HuH-7.5 (cell line): Measurements from ENCODE around the gene COG5.

ENCODE experiments used
- DNase-seq: peaks from one replicate; pipeline ENCODE4 v3.0.0; 2011; ENCODE audit warnings: low spot score

Gene COG5

GRCh38 chr7:107505997-107506673, 57.6 kb downstream of the COG5 start:
- no peak for DNase-seq

DNA sequence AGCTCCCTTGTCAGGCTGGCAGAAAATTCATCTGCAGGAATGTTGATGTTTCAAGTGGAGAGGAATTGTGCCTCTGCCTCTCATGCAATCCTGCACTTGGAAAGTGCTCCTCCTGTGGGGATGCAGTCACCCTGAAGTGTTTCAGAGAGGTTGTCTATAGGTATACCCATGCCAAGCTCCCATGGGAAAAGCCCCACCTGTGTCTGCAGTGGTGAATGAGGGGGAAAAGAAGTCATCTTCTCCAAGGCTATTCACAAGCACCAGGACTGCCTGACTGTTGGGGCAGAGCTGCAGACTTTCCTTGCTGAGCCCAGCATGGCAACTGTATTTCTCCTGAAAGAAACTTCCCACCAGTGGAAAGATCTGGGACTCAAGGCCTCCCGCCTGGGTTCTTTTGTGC, 58.4 kb downstream of the COG5 start:
- DNase-seq: no peak

DNA sequence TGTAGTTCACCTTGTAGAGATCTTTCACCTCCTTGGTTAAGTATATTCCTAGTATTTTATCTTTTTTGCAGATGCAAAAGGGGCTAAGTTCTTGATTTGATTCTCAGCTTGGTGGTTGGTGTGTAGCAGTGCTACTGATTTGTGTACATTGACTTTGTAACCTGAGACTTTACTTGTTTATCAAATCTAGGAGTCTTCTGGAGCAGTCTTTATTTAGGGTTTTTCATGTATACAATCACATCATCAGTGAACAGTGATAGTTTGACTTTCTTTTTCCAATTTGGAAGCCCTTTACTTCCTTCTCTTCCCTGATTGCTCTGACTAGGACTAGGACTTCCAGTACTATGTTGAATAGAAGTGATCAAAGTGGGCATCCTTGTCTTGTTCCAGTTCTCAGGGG, 60.0 kb downstream of the COG5 start:
- no peak for DNase-seq

GRCh38 chr7:107502797-107503196, 60.9 kb downstream of the COG5 start:
- DNase-seq: no peak

DNA sequence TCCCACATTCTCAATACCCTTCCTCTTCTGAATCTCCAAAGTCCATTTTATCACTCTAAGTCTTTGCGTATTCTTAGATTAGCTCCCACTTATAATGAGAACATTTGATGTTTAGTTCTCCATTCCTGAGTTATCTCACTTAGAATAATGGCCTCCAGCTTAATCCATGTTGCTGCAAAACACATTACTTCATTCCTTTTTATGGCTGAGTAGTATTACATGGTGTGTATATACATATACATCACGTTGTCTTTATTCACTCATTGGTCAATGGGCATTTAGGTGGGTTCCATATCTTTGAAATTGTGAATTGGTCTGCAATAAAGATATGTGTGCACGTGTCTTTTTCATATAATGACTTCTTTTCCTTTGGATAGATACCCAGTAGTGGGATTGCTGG, 61.6 kb downstream of the COG5 start:
- DNase-seq: no peak

DNA sequence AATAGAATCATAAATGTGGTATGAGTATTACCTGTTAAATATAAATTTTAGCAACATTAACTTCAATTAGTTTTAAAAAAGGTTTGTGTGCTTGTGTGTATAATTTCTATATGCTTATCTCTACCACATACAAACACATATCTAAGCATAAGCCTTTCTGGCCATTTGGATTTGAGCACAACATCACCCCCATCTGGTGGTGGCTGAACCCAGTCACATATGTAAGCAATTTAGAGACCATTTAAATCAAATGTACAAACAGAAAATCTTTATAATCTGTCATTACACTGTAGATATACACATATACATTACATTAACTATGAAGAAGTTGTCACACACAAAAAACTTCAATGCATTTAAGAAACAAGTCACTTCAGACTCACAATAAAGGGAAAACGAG, 62.1 kb downstream of the COG5 start:
- no peak for DNase-seq

DNA sequence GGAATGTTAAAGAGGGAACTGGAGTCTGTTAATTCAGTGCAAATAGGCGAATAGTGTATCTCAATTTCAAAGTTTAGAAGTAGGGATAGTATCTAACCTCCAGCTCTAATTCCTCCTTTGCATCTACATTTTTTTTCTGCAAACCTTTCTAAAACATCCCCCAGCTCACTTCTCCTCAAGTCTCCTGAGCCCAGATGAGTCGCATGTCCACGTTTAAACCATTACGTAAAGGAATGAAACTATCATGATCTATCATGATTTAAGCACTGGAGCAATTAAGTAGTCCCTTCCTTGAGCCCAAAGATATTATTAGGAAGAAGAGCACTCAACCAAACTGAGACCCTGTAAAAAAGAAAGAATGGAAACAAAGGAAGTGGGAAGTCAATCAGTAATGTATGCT, 64.0 kb downstream of the COG5 start:
- no peak for DNase-seq

DNA sequence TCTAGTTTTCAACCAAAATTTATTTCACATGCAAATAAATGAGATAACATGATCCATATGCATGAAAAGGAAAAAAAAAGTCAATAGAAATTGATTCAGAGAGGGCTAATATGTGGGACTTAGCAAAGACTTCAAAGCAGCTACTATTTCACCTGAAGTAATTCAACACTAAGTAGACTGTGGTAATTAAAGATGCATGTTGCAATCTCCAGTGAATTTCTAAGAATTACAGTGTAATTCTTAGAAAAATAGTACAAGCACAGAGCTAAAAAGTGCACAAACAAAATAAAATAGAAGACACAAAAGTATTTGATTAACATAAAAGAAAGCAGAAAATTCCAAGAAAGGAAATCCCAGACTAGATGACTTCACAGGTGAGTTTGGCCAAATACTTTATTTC, 68.2 kb downstream of the COG5 start:
- DNase-seq: no peak

DNA sequence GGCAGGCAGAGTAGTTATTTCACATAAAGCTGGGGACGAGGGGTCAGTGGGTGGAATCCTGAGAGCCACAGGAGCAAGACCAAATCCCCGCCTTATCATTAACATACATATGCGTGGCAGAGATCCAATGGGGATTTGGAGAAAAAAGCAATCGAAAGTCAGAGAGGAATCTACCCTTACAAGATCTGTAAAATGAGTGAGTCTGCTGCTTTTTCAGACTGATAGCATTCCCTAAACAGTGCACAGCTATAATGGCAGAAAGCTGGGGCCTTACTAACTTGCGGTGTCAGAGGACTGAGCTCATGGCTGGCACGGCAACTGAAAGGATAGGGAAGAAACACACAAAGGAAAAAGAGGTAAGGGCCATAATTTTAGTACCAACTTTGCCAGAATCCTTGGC, 68.8 kb downstream of the COG5 start:
- no peak for DNase-seq

GRCh38 chr7:107494315-107494751, 69.4 kb downstream of the COG5 start:
- DNase-seq: no peak

GRCh38 chr7:107492875-107493274, 70.8 kb downstream of the COG5 start:
- DNase-seq: no peak

DNA sequence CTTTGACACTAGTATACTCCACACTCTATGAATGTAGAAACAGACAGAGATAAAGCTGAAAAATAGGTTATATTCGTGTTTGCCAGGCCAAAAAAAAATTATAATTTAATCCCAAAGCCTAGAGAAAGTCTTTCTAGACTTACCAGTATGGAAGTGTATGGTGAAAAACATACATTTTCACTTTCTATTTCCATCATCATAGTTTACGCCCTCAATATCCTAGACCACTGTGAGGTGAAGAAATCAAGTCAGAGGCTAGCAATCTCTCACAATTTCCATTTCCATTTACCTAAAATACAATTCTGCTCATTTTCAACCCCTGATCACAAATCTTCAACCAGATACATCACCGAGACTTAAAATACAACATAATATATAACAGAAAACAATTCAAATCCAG, 77.7 kb downstream of the COG5 start:
- no peak for DNase-seq

DNA sequence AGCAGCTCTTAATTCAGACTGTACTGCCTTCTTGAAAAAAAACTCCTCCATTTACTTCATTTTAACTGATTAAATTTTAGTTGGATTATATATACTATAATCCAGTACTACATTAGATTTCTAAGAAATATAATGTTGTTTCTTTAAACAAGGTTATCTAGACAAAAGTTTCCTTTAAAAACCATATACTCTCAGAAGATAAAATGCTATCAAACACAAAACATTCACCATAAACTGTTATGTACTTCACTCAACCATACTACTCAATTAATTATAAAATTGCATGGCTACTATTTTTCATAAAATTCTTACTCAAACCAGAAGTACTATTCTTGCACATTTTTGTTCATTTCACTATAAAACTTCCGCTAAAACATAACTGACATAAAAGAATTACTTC, 81.1 kb downstream of the COG5 start:
- DNase-seq: no peak

- DNase-seq: no peak
These were observed 82.8 kb downstream of the COG5 start for GRCh38 chr7:107480932-107481331.

GRCh38 chr7:107479303-107479702, 84.4 kb downstream of the COG5 start:
- no peak for DNase-seq

- no peak for DNase-seq
These were observed 89.6 kb downstream of the COG5 start for GRCh38 chr7:107474104-107474521.

GRCh38 chr7:107472116-107472515, 91.6 kb downstream of the COG5 start:
- no peak for DNase-seq

GRCh38 chr7:107471292-107472070, 92.2 kb downstream of the COG5 start:
- no peak for DNase-seq

- DNase-seq: no peak
These were observed 93.8 kb downstream of the COG5 start, which contains the start of gene GPR22 for GRCh38 chr7:107469929-107470328. GPR22 (plus strand) TSS chr7:107470057; CDS start chr7:107474061, 4,004 bp downstream.

DNA sequence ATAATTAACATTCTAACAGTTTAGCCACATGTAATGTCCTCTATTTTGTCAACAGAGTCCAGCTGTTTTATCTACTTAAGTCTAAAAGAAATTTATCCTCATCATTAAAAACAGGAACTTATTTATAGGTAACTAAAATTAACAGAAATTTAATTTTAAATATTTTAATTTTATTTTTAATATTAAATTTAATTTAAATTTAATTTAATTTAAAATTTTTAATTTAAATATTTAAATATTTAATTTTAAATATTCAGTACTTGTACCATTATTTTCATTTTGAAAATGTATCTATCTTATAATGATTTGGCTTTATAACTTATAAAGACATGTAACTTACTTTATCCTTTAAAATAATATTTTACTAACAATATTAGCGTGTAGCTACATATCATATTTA, 94.9 kb downstream of the COG5 start:
- DNase-seq: no peak

DNA sequence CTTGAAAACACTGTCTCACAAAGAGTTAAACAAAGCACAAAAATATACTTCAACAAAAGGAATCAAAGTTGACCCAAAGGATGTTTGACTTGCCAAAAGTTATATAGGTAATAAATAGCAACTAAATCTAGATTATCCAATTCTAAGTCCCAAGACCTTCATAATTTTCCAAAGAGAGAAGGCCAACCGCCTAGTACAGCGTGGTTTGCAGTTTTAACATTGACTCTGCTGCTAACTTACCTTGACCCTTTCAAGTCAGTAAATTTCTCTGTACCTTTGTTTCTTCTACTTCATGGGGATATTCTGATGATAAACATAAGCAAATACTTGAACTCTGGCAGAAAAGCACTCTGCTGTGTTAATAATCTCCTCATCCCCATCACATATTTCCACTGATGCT, 95.7 kb downstream of the COG5 start:
- DNase-seq: no peak

GRCh38 chr7:107464666-107465226, 99.0 kb downstream of the COG5 start:
- no peak for DNase-seq
